Nephron progenitor cell (in vitro differentiated cells): ENCODE data around the gene RAB40C.
A peak's percentile ranks its signal among the peaks of the same experiment; 100 is the strongest.

Source experiments
- DNase-seq: peaks from one replicate; pipeline ENCODE4 v3.0.0; 2021
- H3K27ac Mint-ChIP-seq: 2 replicates; pipeline ENCODE4 v1.8.0; 2021; ENCODE audit warnings: mild to moderate bottlenecking, moderate library complexity, mixed read lengths
- H3K27me3 Mint-ChIP-seq: 2 replicates; pipeline ENCODE4 v1.8.0; 2021; ENCODE audit warnings: mild to moderate bottlenecking, low read depth, mixed read lengths; ENCODE audit not compliant: poor library complexity
- H3K36me3 Mint-ChIP-seq: 2 replicates; pipeline ENCODE4 v1.8.0; 2021; ENCODE audit warnings: low read depth, mixed read lengths
- H3K4me1 Mint-ChIP-seq: 2 replicates; pipeline ENCODE4 v1.8.0; 2021; ENCODE audit warnings: mixed read lengths
- H3K4me3 Mint-ChIP-seq: 2 replicates; pipeline ENCODE4 v1.8.0; 2021; ENCODE audit warnings: mild to moderate bottlenecking, moderate library complexity, mixed read lengths
- H3K9me3 Mint-ChIP-seq: 2 replicates; pipeline ENCODE4 v1.8.0; 2021; ENCODE audit warnings: mild to moderate bottlenecking, moderate library complexity, mixed read lengths
- TF ChIP-seq, protein P1 (sequence below): fragments of 200-600 bp; sonication (generic); IDR thresholded peaks from 2 replicates; pipeline ENCODE4 v1.5.0; 2021; ENCODE audit warnings: antibody characterized with exemption

Gene RAB40C

GRCh38 chr16:561957-562938 is 27.6 kb upstream of the RAB40C start:
- Mint-ChIP-seq H3K4me3 (peak overlapping the region; percentile 61), H3K27me3 (peaks cover 38% of the 10 kb centered on the region), H3K36me3 (no peaks in the 10 kb centered on the region), H3K9me3 (no peaks in the 10 kb centered on the region), H3K27ac (no peak overlapping the region), H3K4me1 (peaks cover 35% of the 10 kb centered on the region)
- TF ChIP-seq, protein P1, sequence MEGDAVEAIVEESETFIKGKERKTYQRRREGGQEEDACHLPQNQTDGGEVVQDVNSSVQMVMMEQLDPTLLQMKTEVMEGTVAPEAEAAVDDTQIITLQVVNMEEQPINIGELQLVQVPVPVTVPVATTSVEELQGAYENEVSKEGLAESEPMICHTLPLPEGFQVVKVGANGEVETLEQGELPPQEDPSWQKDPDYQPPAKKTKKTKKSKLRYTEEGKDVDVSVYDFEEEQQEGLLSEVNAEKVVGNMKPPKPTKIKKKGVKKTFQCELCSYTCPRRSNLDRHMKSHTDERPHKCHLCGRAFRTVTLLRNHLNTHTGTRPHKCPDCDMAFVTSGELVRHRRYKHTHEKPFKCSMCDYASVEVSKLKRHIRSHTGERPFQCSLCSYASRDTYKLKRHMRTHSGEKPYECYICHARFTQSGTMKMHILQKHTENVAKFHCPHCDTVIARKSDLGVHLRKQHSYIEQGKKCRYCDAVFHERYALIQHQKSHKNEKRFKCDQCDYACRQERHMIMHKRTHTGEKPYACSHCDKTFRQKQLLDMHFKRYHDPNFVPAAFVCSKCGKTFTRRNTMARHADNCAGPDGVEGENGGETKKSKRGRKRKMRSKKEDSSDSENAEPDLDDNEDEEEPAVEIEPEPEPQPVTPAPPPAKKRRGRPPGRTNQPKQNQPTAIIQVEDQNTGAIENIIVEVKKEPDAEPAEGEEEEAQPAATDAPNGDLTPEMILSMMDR = no peak
- DNase-seq = no peak

- Mint-ChIP-seq H3K4me1 (peaks cover 35% of the 10 kb centered on the region), H3K4me3 (no peak overlapping the region), H3K27me3 (peaks cover 30% of the 10 kb centered on the region), H3K27ac (no peak overlapping the region), H3K36me3 (no peaks in the 10 kb centered on the region), H3K9me3 (no peaks in the 10 kb centered on the region)
- TF ChIP-seq, protein P1 = no peak
- DNase-seq = no peak
These were observed 26.7 kb upstream of the RAB40C start for GRCh38 chr16:563072-563644.

GRCh38 chr16:564690-565418 is 25.0 kb upstream of the RAB40C start:
- Mint-ChIP-seq H3K27ac (no peak overlapping the region), H3K36me3 (no peaks in the 10 kb centered on the region), H3K27me3 (peaks cover 15% of the 10 kb centered on the region), H3K4me3 (no peak overlapping the region), H3K9me3 (no peaks in the 10 kb centered on the region), H3K4me1 (peaks cover 39% of the 10 kb centered on the region)
- DNase-seq = no peak
- TF ChIP-seq, protein P1 = no peak

DNA sequence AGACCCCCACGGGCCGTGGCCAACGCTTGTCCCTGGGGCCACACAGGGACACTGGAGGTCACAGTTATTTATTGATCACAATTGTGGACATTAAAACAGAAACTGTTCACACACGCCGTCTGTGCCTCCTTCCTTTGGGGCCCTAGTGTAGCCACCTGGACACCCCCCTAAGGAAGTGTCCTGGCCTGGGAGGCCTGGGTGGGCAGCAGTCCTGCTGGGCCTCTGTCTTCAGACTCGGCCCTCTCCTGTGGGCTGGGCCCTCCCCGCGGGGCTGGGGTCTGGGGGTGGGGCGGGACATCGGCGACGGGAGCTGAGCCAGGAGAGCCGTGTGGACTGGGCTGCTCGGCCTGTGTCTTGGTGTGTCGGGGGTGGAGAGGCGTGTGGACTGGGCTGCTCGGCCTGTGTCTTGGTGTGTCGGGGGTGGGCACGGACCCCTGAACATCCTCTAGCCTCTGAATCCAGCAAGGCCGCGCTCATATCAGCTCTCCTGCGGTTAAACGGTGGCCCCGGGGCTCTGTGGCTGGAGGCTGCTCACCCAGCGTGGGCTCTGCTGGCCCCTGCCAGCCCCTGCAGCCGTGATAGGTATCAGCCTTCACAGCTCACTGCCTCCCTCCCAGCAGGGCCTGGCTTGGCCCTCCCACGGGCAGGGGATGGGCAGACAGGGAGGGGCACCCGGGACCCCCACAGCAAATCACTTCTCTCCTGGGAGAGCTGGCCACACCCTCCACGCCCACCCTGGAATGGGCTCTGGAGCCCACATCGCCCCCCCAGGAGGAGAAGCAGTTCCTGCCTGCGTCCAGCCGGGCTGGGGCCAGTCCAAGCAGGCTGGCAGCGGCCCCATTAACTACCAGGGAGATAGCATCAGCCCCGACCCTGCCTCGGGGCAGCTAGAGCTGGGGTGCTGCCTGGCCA is 24.2 kb upstream of the RAB40C start:
- H3K4me1 Mint-ChIP-seq = peaks cover 41% of the 10 kb centered on the region
- no peaks in the 10 kb centered on the region for H3K36me3 Mint-ChIP-seq
- DNase-seq = peak; percentile 57
- peaks cover 19% of the 10 kb centered on the region for H3K27me3 Mint-ChIP-seq
- TF ChIP-seq, protein P1 = no peak
- no peak overlapping the region for H3K27ac Mint-ChIP-seq
- peak overlapping the region; percentile 54 for H3K4me3 Mint-ChIP-seq
- H3K9me3 Mint-ChIP-seq = no peaks in the 10 kb centered on the region
